Sigmoid colon (tissue), 4 donors: Measurements from ENCODE around the gene STN1.

Source experiments
- CTCF ChIP-seq, 4 experiments: fragments of 450-650 bp in 3 of 4; fragments of 200-600 bp in 1 of 4; IDR thresholded peaks; one replicate each; pipeline ENCODE4 v1.5.1; 2016 to 2019; ENCODE audit warnings: antibody characterized with exemption in 4 of 4, mild to moderate bottlenecking in 3 of 4, moderate library complexity in 2 of 4
- EP300 ChIP-seq, 4 donors: sonication (generic); formaldehyde crosslinking; IDR thresholded peaks; one replicate each; pipeline ENCODE4 v1.6.1; 2017; ENCODE audit warnings: antibody characterized with exemption in 4 of 4
- POLR2A ChIP-seq, 2 donors: fragments of 450-650 bp; IDR thresholded peaks; one replicate each; pipeline ENCODE4 v1.6.1; 2016; ENCODE audit warnings: antibody characterized with exemption in 2 of 2, mild to moderate bottlenecking in 2 of 2, moderate library complexity in 2 of 2
- POLR2AphosphoS5 ChIP-seq, 4 donors: sonication (generic); formaldehyde crosslinking; IDR thresholded peaks; one replicate each; pipeline ENCODE4 v1.6.1; 2017; ENCODE audit warnings: antibody characterized with exemption in 4 of 4

DNA sequence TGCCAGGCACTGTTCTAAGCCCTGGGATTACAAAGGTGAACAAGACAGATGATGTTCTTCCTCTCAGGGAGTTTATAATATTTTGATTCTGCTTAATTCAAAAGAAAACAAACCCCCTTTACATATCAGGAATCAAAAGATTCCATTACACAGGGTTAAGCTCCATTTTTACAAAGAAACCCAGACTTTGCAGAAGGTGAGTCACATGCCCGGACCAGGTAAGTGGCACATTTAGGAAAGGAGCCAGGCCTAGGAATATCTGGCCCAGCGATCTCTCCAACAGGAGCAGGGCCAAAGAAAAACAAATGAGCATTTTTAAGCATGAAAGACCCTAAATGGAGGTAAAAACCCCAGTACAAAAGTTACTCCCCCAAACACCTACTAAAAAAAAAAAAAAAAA, 1.1 kb downstream of the STN1 start:
- TF ChIP-seq CTCF (IDR thresholded peaks at IDR 0.05), result no peak
- TF ChIP-seq POLR2AphosphoS5 (IDR thresholded peaks at IDR 0.05), result no peak
- TF ChIP-seq POLR2A (IDR thresholded peaks at IDR 0.05), result no peak
- TF ChIP-seq EP300 (IDR thresholded peaks at IDR 0.05), result no peak
